MM.1S (cell line): ENCODE results near the gene GPC4.

Experiments used
- DNase-seq: peaks from one replicate; pipeline ENCODE4 v3.0.0-alpha.2; 2015
- H2AFZ ChIP-seq: fragments of 300-600 bp; sonication (generic); 2 replicates; pipeline ENCODE4 v1.6.0; 2016; ENCODE audit warnings: antibody characterized with exemption, low read length
- H3F3A ChIP-seq: fragments of 300-600 bp; sonication (generic); 2 replicates; pipeline ENCODE4 v1.6.1; 2016; ENCODE audit warnings: mild to moderate bottlenecking, antibody characterized with exemption, low read length, moderate library complexity, mixed read lengths; ENCODE audit not compliant: insufficient read depth
- H3K27ac ChIP-seq: fragments of 300-600 bp; sonication (generic); 2 replicates; pipeline ENCODE4 v1.5.1; 2016; ENCODE audit warnings: mild to moderate bottlenecking, low read length
- H3K27me3 ChIP-seq: fragments of 300-600 bp; sonication (generic); replicated peaks from 2 replicates; pipeline ENCODE4 v1.6.0; 2016; ENCODE audit warnings: low read length; ENCODE audit not compliant: insufficient read depth
- H3K36me3 ChIP-seq: fragments of 300-600 bp; sonication (generic); replicated peaks from 2 replicates; pipeline ENCODE4 v1.6.1; 2016; ENCODE audit warnings: mild to moderate bottlenecking, low read length, mixed read lengths; ENCODE audit not compliant: insufficient read depth
- H3K4me1 ChIP-seq: fragments of 300-600 bp; sonication (generic); 2 replicates; pipeline ENCODE4 v1.6.1; 2016; ENCODE audit warnings: low read length, mixed read lengths
- H3K4me2 ChIP-seq: fragments of 300-600 bp; sonication (generic); 2 replicates; pipeline ENCODE4 v1.6.0; 2016; ENCODE audit warnings: low read depth, low read length
- H3K4me3 ChIP-seq: fragments of 300-600 bp; sonication (generic); 2 replicates; pipeline ENCODE4 v1.5.1; 2016; ENCODE audit warnings: low read length, mixed read lengths
- H3K79me2 ChIP-seq: fragments of 300-600 bp; sonication (generic); 2 replicates; pipeline ENCODE4 v1.6.1; 2016; ENCODE audit warnings: mixed run types, low read length, mixed read lengths
- H3K9ac ChIP-seq: fragments of 300-600 bp; sonication (generic); 2 replicates; pipeline ENCODE4 v1.6.1; 2016; ENCODE audit warnings: low read length, mixed read lengths
- H3K9me2 ChIP-seq: fragments of 300-600 bp; sonication (generic); replicated peaks from 2 replicates; pipeline ENCODE4 v1.6.1; 2016; ENCODE audit warnings: mild to moderate bottlenecking, low read length, mixed read lengths; ENCODE audit not compliant: insufficient read depth
- H3K9me3 ChIP-seq: fragments of 300-600 bp; sonication (generic); replicated peaks from 2 replicates; pipeline ENCODE4 v1.6.1; 2016; ENCODE audit warnings: mild to moderate bottlenecking, low read length, mixed read lengths; ENCODE audit not compliant: insufficient read depth
- H4K20me1 ChIP-seq: fragments of 300-600 bp; sonication (generic); 2 replicates; pipeline ENCODE4 v1.6.1; 2016; ENCODE audit warnings: mild to moderate bottlenecking, low read length, moderate library complexity, mixed read lengths; ENCODE audit not compliant: insufficient read depth
- EZH2 ChIP-seq: fragments of 300-600 bp; sonication (generic); optimal IDR thresholded peaks from 2 replicates; pipeline ENCODE3; 2017; ENCODE audit warnings: low read depth, mild to moderate bottlenecking, antibody characterized with exemption, low read length, mixed read lengths
- EZH2phosphoT487 ChIP-seq: fragments of 300-600 bp; sonication (generic); IDR thresholded peaks from 2 replicates; pipeline ENCODE4 v1.6.1; 2018; ENCODE audit warnings: antibody characterized with exemption, low read length
- TF ChIP-seq, protein P1 (sequence below): fragments of 300-600 bp; sonication (generic); IDR thresholded peaks from 2 replicates; pipeline ENCODE4 v1.5.1; 2016; ENCODE audit warnings: antibody characterized with exemption, low read length, mixed read lengths

The GPC4 gene

DNA sequence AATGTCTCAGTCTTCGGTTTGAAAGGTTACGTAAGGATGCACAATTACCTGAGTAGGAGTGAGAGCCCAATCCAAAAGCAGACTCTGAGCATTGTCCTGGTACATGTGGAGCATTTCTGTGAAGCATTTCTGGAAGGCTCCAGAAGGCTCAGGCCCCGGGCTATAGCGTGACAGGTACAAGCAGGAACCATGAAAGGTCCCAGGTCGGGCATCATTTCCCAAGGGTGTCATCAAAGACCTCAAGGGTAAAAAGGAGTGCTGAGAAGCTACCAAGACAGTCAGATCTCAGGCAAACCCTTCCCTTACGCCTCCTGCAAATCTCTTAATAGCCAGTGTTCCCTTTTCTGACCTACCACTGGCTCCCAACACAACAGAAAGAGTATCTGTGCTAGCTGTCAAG lies 30.8 kb downstream of the GPC4 start:
- Histone ChIP-seq H3K27ac (no peak overlapping the region), H3K9ac (no peak overlapping the region), H3K9me3 (no peaks in the 10 kb centered on the region), H3K4me2 (no peak overlapping the region), H3K4me1 (no peaks in the 10 kb centered on the region), H3K36me3 (no peaks in the 10 kb centered on the region), H2AFZ (no peak overlapping the region), H3K9me2 (no peaks in the 10 kb centered on the region), H3K27me3 (no peaks in the 10 kb centered on the region), H4K20me1 (no peaks in the 10 kb centered on the region), H3F3A (no peaks in the 10 kb centered on the region), H3K79me2 (no peaks in the 10 kb centered on the region), H3K4me3 (no peak overlapping the region)
- TF ChIP-seq, protein P1, sequence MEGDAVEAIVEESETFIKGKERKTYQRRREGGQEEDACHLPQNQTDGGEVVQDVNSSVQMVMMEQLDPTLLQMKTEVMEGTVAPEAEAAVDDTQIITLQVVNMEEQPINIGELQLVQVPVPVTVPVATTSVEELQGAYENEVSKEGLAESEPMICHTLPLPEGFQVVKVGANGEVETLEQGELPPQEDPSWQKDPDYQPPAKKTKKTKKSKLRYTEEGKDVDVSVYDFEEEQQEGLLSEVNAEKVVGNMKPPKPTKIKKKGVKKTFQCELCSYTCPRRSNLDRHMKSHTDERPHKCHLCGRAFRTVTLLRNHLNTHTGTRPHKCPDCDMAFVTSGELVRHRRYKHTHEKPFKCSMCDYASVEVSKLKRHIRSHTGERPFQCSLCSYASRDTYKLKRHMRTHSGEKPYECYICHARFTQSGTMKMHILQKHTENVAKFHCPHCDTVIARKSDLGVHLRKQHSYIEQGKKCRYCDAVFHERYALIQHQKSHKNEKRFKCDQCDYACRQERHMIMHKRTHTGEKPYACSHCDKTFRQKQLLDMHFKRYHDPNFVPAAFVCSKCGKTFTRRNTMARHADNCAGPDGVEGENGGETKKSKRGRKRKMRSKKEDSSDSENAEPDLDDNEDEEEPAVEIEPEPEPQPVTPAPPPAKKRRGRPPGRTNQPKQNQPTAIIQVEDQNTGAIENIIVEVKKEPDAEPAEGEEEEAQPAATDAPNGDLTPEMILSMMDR: no peak
- TF ChIP-seq EZH2phosphoT487 (no peak), EZH2 (no peak)
- DNase-seq: no peak

GRCh38 chrX:133380711-133381619 lies 34.3 kb downstream of the GPC4 start:
- H3F3A ChIP-seq: no peaks in the 10 kb centered on the region
- no peaks in the 10 kb centered on the region for H3K27me3 ChIP-seq
- no peaks in the 10 kb centered on the region for H3K79me2 ChIP-seq
- H3K9ac ChIP-seq: no peak overlapping the region
- no peaks in the 10 kb centered on the region for H3K9me2 ChIP-seq
- no peak overlapping the region for H3K27ac ChIP-seq
- DNase-seq: no peak
- H3K36me3 ChIP-seq: no peaks in the 10 kb centered on the region
- no peaks in the 10 kb centered on the region for H3K9me3 ChIP-seq
- TF ChIP-seq, protein P1: no peak
- TF ChIP-seq EZH2 (no peak), EZH2phosphoT487 (no peak)
- no peaks in the 10 kb centered on the region for H4K20me1 ChIP-seq
- no peak overlapping the region for H3K4me2 ChIP-seq
- H2AFZ ChIP-seq: no peak overlapping the region
- H3K4me3 ChIP-seq: no peak overlapping the region
- no peaks in the 10 kb centered on the region for H3K4me1 ChIP-seq

DNA sequence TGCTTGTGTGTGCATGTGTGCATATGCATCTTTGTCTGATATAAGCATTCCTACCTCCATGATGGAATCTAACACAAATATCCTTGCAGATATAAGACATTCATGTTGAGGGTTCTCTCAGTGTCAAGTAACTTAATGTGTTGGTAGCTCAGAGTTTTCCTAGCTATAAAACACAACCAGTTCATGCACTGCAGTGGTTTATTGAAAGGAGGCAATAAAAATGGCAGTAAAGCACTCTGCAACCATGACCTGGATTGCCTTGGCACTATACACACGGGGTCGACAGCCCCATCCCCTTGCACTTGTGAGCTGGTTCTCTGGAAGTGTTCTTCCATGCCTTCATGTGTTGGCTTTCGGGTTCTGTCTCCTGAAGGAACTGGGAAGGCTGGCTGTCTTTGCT lies 38.9 kb downstream of the GPC4 start:
- Histone ChIP-seq H3K4me1 (peaks cover 4% of the 10 kb centered on the region; the same call in 1 of the 2 replicates), H3K36me3 (no peaks in the 10 kb centered on the region)
- no peak for DNase-seq

More for the DNA sequence above, 38.9 kb downstream of the GPC4 start:
- Histone ChIP-seq H3K4me2 (no peak overlapping the region), H3F3A (no peaks in the 10 kb centered on the region), H3K4me3 (no peak overlapping the region), H4K20me1 (no peaks in the 10 kb centered on the region), H3K9ac (no peak overlapping the region), H3K27me3 (no peaks in the 10 kb centered on the region), H3K9me2 (no peaks in the 10 kb centered on the region), H3K27ac (no peak overlapping the region), H3K9me3 (no peaks in the 10 kb centered on the region), H3K79me2 (no peaks in the 10 kb centered on the region), H2AFZ (no peak overlapping the region)
- TF ChIP-seq EZH2: no peak
- no peak for TF ChIP-seq EZH2phosphoT487
- TF ChIP-seq, protein P1: no peak
